ENCODE results near the gene VTI1A.

The VTI1A gene

GRCh38 chr10:112584276-112584675, 137.3 kb downstream of the VTI1A start:
- Histone ChIP-seq H4K20me1 (ENCODE audit: insufficient read depth) (no peaks in the 10 kb centered on the region), H3K79me2 (ENCODE audit: insufficient read depth, low read depth) (no peaks in the 10 kb centered on the region), H3K27me3 (ENCODE audit: insufficient read depth, low read depth) (no peaks in the 10 kb centered on the region), H2AFZ (ENCODE audit: low read depth) (no peak overlapping the region), H3K27ac (no peak overlapping the region), H3K4me1 (ENCODE audit: low read depth, poor library complexity, severe bottlenecking) (no peaks in the 10 kb centered on the region), H3K4me3 (IDR thresholded peaks at IDR 0.05; ENCODE audit: insufficient read depth, low read depth, low read length) (no peak overlapping the region), H3K9ac (no peak overlapping the region), H3K4me2 (no peak overlapping the region), H3K36me3 (ENCODE audit: insufficient read depth) (no peaks in the 10 kb centered on the region)
- TF ChIP-seq CTCF (conservative IDR thresholded peaks at IDR 0.05; ENCODE audit: low read depth, low read length): no peak

- no peak overlapping the region for H3K4me3 ChIP-seq (IDR thresholded peaks at IDR 0.05; ENCODE audit: insufficient read depth, low read depth, low read length)
- TF ChIP-seq CTCF (conservative IDR thresholded peaks at IDR 0.05; ENCODE audit: low read depth, low read length): no peak
- H2AFZ ChIP-seq (ENCODE audit: low read depth): no peak overlapping the region
- no peak overlapping the region for H3K9ac ChIP-seq
- H3K36me3 ChIP-seq (ENCODE audit: insufficient read depth): no peaks in the 10 kb centered on the region
- H3K4me2 ChIP-seq: no peak overlapping the region
- no peaks in the 10 kb centered on the region for H3K27me3 ChIP-seq (ENCODE audit: insufficient read depth, low read depth)
- H3K4me1 ChIP-seq (ENCODE audit: low read depth, poor library complexity, severe bottlenecking): no peaks in the 10 kb centered on the region
- H3K79me2 ChIP-seq (ENCODE audit: insufficient read depth, low read depth): no peaks in the 10 kb centered on the region
- H4K20me1 ChIP-seq (ENCODE audit: insufficient read depth): no peaks in the 10 kb centered on the region
- H3K27ac ChIP-seq: no peak overlapping the region
These were observed 138.1 kb downstream of the VTI1A start for GRCh38 chr10:112585126-112585525.

- no peaks in the 10 kb centered on the region for H3K4me1 ChIP-seq (ENCODE audit: low read depth, poor library complexity, severe bottlenecking)
- no peak overlapping the region for H3K27ac ChIP-seq
- no peak overlapping the region for H3K4me2 ChIP-seq
- no peak for TF ChIP-seq CTCF (conservative IDR thresholded peaks at IDR 0.05; ENCODE audit: low read depth, low read length)
- no peaks in the 10 kb centered on the region for H4K20me1 ChIP-seq (ENCODE audit: insufficient read depth)
- no peak overlapping the region for H2AFZ ChIP-seq (ENCODE audit: low read depth)
- H3K4me3 ChIP-seq (IDR thresholded peaks at IDR 0.05; ENCODE audit: insufficient read depth, low read depth, low read length): no peak overlapping the region
- H3K9ac ChIP-seq: no peak overlapping the region
- H3K79me2 ChIP-seq (ENCODE audit: insufficient read depth, low read depth): no peaks in the 10 kb centered on the region
- H3K27me3 ChIP-seq (ENCODE audit: insufficient read depth, low read depth): no peaks in the 10 kb centered on the region
- H3K36me3 ChIP-seq (ENCODE audit: insufficient read depth): no peaks in the 10 kb centered on the region
These were observed 138.9 kb downstream of the VTI1A start for GRCh38 chr10:112585960-112586359.

- no peak overlapping the region for H3K9ac ChIP-seq
These were observed 140.7 kb downstream of the VTI1A start for GRCh38 chr10:112587729-112588128.

More at GRCh38 chr10:112587729-112588128, 140.7 kb downstream of the VTI1A start:
- Histone ChIP-seq H3K4me2 (no peak overlapping the region), H3K79me2 (ENCODE audit: insufficient read depth, low read depth) (no peaks in the 10 kb centered on the region), H3K27ac (no peak overlapping the region), H3K36me3 (ENCODE audit: insufficient read depth) (no peaks in the 10 kb centered on the region), H4K20me1 (ENCODE audit: insufficient read depth) (no peaks in the 10 kb centered on the region), H3K27me3 (ENCODE audit: insufficient read depth, low read depth) (no peaks in the 10 kb centered on the region), H3K4me3 (IDR thresholded peaks at IDR 0.05; ENCODE audit: insufficient read depth, low read depth, low read length) (no peak overlapping the region), H2AFZ (ENCODE audit: low read depth) (no peak overlapping the region), H3K4me1 (ENCODE audit: low read depth, poor library complexity, severe bottlenecking) (no peaks in the 10 kb centered on the region)
- TF ChIP-seq CTCF (conservative IDR thresholded peaks at IDR 0.05; ENCODE audit: low read depth, low read length): no peak
